HG02610 (cell line): ENCODE results near the gene ABCA5.

Source experiments
- ATAC-seq: cut with Tn5 transposase; IDR thresholded peaks from one replicate; pipeline ENCODE4 v1.9.1; 2021; ENCODE audit warnings: mild to moderate bottlenecking, moderate library complexity; ENCODE audit not compliant: unreplicated experiment

ABCA5 gene

DNA sequence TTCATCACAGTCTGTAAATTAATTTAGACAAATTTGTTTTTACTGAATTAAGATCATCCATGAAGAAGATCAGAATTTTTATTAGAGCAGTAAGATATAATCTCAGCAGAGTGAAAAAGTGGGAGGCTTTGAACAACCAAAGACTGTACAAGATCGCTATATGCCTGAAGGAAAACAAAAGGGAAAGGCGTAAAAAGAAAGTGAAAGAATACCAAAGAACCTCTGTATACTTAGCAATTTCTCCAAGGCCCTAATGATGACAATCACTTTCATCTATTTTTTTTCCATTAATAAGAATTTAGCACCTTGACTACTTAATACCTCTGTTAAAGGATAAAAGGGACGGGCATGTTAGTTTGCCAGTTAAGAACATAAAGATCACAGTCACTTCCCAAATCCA is 59.7 kb downstream of the ABCA5 start:
- no peak for ATAC-seq

DNA sequence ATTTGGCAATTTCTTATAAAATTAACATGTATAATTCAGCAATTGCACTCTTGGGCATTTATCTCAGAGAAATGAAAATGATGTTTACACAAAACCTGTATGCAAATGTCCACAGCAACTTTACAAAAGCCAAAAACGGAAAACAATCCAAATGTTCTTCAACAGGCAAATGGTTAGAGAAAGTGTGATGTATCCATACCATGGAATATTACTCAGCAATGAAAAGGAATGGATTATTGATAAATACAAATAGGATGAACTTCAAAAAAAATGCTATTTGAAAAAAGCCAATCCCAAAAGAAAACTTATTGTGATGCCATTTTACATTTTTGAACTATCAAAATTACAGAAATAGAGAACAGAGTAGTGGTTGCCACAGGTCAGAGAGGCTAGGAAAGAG is 61.1 kb downstream of the ABCA5 start:
- ATAC-seq = no peak

DNA sequence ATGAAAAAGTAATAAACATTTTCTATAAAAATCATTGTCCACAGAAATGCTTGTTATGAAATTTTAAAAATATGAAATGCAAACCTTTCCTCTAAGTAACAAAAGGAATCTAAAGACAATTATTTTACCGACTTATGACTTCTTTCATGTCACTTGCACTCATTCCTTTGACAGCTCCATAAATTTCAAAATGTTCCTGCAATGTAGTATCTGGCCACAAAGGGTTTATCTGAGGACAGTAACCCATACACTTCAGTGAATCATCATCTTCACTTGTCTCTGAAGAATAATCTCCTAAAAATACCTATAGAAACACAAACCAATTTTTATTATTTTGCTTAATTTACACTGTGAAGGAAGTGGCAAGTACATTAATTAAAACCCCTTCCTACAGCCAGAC is 72.7 kb downstream of the ABCA5 start:
- ATAC-seq = no peak

DNA sequence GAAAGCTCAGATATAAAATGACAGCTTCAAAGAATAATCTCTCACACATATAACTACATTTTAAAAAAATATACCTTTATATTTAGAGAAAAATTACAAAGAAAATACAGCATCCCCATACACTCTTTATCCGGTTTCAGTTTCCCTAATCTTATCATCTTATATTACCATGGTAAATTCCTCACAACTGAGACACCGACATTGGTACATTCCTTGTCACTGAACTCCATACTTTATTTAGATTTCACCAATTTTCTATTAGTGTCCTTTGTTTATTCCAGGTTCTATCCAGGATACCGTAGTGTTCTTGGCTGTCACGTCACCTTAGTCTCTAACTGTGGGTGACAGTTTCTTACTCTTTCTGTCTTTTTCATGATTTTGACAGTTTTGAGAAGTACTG is 76.3 kb downstream of the ABCA5 start:
- ATAC-seq = no peak

DNA sequence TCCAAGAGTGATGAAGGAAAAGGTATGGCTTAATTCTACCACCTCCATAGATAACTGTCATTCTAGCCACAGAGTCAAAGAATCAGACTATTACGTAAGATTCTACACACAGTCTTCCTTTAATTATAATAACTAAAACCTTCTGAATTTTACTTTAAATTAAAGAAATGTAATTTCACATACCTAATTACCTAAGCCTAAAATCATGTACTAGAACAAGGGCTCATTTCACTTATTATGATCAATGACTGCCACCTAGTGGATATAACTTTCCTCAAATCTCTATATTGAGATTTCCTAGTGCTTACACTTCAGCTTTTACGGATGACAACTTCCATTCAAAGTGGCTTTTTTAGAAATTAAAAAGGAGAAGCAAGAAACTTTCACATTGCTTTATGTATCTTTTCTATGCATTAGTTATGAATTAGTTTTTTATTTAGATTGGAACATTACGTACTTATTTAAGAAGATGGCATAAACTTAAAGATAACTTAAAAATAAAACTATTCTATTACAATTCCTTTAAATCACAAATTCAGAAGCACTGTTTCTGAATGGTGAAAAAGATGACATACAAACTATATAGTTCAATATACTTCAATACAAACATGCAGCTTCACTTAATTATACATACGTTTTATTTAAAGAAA is 80.1 kb downstream of the ABCA5 start:
- no peak for ATAC-seq

DNA sequence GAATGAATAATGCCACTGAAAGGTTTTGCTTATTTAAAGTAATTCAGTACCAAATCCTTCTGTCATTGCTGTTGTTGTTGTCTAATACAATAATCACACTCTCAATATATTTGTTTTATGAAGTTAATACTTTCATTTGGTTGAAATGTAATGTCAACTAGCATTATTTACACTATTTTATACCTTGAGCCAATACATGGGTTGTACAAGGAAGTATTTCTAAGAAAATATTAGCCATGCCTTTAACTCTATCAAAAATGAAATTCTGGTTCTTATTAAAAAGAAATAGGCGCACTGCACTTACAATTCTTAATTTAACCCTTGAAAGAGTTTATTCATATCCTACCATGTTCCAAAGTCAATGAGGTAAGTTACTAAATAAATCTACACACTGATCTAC is 80.7 kb downstream of the ABCA5 start:
- no peak for ATAC-seq

DNA sequence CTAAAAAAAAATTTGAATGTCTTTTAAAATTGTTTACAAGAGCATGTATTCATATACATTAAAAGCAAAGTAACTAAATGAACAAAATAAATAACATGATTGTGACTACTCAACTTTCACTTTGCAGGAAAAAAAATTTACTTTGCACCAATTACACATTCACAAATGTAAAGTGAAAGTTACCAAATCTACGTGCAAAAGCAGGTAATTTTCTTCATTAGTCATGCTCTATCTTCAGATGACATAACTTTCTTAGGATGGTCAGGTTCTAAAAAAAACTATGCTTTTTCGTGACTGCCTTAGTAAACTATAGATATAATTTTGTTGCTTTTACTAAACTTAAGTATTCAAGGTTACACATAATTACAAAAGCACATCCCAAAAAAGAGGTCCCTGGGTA is 81.3 kb downstream of the ABCA5 start:
- peak; percentile 61 for ATAC-seq

DNA sequence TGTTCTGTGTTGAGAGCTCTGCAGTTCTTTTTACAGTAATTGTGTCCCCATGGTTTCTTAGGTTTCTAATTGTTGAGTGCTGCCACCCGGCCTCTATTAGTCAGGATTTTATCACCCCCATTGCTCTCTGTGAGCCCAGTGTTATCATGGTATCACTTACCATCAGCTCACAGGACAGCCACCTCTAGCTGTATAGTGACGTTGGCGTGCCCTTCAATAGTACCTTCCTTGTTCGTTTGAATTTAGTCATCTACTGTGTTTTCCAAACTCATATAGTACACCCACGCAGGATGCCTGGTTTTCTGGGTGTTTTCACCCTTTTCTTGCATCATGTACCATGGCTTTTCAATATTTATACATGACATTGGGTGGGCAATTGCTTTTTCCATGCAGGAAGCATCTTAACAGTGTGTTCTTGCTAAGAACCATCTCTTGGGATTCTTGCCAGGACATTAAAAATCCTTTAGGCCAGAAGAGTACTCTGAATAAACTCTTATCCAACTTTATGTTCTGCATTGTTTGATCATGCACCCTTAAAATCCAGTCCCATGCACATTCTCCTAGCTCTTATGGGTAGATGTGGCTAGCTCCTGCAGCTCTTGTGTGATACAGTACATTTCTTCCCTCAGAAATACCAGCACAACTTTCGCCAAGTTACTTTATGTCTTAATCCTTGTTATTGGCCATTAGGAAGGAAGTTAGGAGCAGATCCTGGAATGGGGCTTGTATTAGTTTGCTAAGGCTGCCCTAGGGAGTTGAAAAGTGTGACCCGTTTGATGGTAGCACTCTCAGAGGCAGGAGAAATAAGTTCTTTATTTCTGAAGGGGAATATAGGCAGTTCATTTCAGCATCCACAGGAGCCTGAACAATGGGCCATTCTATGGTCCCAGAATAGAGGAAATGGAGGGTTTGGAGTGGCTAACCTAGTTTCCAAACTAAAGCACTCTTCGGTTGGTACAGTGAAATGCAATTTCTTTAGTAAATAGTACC is 87.0 kb downstream of the ABCA5 start:
- ATAC-seq = no peak

DNA sequence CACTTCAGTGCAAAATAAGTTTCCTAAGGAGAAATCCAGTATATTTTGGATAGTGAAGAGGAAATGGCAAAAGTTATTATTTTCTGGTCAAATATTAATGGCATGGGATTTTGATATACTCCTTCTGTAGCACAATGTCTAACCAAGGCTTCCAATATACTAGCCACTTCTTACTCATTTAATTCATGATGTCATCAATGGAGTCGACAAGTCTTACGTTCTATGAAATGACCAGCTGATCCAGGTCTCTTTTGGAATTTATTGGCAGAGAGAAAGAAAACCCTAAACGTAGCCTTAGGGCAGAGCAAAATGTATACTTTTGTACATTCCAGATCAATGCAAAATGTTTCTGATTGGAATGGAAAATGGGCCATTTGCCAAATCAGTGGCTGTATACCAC is 90.0 kb downstream of the ABCA5 start:
- ATAC-seq = no peak

DNA sequence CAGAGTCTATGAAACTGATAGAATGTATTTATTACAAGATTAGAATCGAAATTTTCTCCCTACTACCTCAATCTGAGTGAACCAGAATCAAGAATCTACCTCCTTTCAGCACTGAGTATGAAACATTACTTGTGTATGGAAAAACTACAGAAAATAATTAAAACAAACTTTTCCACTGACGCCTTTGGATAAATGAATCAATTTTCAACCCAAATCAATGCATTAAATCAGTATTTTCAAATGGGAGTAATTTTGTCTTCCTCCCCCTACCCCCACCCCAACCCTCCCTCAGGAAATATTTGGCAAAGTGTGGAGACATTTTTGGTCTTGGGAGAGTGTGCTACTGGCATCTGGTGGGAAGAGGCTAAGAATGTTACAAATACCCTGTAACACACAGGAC is 90.5 kb downstream of the ABCA5 start:
- ATAC-seq = no peak

DNA sequence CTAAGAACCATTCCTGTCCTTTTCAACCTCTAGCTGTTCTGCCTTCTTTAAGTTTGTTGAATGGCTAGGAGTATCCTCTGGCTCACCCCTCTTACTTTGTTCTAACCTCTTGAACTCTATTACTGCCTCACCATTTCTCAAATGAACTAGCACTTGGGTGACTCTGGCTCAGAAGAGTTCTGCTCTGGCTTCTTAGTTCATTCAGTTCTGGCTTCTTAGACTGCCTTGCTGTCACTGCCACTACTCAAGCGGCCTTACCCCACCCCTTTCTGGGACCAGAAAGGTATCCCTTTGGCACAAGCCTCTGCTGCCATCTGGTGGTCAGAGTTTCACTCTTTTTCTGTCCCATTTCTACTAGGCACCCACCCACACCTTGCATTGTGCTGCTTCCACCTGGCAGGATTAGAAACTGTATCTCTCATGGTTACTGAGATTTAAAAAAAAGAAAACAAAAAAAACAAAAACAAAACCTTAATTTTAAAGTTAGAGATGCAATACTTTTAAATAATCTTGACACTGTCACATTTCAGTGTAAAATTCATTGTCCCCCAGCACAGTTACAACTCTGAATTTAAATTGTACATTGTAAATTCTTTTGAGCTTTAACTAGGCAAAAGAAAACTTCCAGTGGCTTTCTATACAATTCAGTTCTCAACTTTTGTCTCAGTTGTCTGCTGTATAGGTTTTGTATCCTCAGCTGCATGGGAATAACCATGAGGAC is 91.4 kb downstream of the ABCA5 start:
- peak; percentile 92 for ATAC-seq

DNA sequence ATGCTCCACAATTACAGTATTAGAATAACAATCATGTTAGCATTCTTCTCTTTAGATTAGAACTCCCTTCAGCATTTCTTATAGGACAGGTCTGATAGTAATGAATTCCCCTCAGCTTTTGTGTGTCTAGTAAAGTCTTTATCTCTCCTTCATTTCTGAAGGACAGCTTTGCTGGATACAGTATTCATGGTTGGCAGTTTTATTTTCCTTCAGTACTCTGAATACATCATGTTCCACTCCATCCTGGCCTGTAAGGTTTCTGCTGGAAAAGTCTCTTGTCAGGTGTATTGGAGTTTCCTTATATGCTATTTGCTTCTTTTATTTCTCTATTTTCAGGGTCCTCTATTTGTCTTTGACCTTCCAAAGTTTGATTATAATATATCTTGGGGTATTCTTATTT is 94.3 kb downstream of the ABCA5 start:
- ATAC-seq = no peak

DNA sequence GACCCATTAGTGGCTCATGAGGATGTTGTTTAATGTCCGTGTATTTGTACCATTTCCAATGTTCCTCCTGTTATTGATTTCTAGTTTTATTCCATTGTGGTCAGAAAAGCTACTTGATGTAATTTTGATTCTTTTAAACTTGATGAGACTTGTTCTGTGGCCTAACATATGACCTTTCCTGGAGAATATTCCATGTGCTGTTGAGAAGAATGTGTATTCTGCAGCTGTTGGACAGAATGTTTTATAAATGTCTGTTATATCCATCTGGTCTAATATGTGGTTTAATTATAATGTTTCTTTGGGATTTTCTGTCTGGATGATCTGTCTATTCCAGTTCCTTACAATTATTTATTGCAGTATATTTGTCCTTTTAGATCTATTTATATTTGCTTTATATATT is 95.4 kb downstream of the ABCA5 start:
- no peak for ATAC-seq

DNA sequence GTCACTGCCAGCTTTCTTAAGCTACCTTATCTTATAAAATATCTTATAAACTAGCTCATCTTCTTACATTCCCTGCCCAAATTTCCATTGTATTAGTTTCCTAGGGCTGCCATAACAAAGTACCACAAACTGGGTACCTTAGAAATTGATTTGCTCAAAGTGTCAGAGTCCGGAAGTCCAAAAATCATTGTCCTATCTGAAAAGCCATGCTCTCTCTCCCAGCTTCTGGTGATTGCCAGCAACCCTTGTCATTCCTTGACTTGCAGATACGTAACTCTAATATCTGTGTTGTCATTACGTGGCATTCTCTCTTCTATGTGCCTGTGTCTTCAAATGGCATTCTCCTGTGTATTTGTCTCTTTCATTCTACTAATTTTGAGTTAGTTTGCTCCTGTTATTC is 96.0 kb downstream of the ABCA5 start:
- no peak for ATAC-seq

DNA sequence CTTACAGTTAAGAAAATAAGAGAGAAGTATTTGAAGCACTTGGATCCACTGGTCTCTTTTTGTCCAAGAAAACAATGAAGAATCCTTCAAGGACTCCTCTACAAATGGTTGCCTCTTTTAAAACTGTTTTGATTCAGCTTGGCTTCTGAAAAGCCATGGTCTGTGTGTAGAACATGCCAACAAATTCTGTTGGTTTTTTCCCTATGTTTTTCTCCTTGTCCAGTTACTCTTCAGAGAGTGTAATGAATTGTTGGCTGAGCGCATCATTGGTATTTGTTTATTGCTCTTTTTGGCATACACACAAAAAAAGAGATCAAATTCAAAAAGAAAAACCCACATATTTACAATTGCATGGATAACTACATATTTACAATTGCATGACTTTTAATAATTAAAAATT is 98.4 kb downstream of the ABCA5 start, which contains the start of gene ABCA10:
Gene ABCA10, minus strand, starts transcription at position 249 of the 400 bp plus-strand sequence. CDS start 3,466 bp downstream, outside the sequence.
- ATAC-seq = no peak

DNA sequence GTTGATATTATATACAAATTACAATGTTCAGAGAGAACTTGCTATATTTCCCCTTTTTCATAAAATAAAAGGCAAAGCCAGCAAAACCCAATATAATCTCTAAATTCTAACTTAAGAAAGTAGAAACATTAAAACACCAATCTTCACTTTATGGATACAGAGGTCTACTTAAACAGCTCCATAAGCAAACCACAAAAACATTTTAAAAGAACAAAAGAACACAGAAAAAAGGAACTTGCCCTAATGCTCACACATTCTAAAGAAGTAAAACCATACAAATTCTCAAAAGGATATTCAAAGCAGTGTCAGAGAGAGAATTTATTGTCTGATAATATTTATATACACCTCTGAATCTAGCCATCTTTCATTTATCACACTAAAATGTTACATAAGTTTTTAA is 98.9 kb downstream of the ABCA5 start:
- no peak for ATAC-seq

DNA sequence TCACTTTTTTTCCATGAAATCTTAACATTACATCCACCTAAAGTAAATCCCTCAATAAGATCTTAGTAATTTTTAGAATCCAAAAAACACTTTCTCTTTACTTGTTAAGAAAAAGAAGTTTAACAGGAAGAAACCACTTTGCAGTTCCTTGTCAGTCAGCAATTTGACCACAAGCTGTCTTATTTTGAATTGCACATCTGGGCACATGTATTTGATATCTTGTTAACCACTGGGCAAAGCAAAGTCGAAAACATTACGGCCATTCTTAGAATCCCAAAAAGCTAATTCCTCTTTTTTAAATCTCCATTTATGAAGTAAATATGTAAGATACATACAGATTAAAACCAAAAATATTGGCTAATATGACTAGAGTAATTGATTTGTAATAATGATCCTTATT is 99.4 kb downstream of the ABCA5 start:
- no peak for ATAC-seq

DNA sequence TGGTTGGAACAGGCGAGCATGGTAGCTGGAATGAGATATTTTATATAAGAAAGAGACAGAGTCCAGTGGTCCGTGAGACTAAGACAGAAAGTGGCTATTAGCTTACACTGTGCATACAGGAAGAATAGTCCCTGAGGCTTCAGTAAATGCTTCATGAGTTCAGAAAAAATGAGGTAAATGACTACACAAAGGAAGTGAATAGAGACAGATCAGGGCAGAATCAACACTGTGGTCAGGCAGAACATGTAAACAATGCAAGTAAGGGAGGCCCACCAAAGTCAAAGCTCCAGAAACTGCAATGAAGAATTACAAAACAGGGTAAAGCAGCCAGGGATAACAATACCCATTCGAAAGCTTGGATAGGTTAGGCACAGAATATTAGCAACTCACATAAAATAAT is 103.1 kb downstream of the ABCA5 start:
- ATAC-seq = peak; percentile 97

DNA sequence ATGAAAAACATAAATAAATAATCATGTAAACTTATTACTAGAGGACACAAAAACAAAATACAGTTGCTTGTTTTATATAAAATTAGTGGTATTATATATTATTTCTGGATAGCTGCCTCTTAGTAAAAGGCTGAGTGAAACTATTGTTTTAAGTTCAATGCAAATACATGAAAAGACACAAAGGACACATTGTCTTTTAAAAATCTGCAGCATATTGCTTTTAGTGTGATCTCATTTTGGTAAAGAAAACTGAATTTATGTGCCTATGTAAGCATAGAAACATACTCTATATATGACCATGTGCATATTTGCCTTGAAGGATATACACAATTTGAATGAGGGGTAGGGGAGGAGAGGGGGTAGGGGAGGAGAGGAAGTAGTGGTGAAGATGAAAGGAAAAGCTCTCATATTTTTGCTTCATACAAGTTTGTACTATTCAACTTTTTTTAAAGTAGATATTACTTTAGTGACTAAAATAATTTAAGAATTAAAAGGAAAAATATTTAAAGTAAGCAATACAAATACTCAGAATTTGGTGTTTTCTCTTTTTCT is 104.2 kb downstream of the ABCA5 start:
- ATAC-seq = no peak

DNA sequence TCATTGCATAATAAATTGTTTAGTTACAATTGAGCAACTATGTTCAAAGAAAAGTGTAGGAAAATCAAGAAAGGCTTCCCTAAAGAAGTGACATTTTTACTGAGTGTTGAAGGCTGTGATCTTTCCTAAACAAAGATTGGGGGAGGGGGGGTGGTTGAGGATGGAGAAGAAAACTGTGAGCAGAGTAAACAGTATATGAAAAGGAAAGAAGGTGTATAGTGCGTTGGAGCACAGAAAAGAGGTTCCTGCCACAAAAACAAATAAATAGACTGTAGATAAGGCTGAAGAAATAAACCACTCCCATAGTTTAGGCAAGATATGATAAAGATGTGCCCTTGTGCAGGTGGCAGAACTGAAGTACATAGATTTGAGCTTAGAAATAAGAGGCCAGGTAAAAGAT is 106.8 kb downstream of the ABCA5 start:
- no peak for ATAC-seq

DNA sequence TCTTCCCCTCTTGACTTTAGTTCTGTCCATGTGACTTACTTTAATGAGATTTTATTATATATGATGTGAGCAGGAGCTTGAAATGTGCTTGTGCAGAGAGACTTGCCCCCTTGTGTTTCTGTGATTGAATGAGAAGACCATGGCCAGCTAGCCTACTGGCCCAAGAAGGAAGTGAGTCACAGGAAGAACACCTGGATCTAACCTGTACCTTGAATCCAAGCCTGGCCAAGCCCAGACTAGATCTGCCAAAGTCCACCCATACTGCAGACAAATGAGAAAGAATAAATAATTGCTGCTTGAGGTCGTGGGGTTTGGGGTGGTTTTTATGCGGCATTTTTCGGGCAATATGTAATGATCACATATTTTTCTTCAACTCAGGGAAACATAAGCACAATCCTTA is 107.9 kb downstream of the ABCA5 start:
- no peak for ATAC-seq
